GOT3 (cell line): Measurements from ENCODE around the gene RPTOR.
"Not testable (repeated sequence)": the region's sequence is repeated elsewhere in the genome, so short reads cannot be mapped to it uniquely, and the experiment has no call there.

Source experiments
- DNase-seq: peaks from one replicate; lab custom pipeline; 2025; ENCODE audit warnings: mixed read lengths; lab: John Stamatoyannopoulos, UW

Gene RPTOR

GRCh38 chr17:80861418-80861815 is 316.8 kb downstream of the RPTOR start:
- DNase-seq, result no peak

- DNase-seq, result no peak
Observed at GRCh38 chr17:80861892-80862291, 317.3 kb downstream of the RPTOR start.

GRCh38 chr17:80862481-80862961 is 317.9 kb downstream of the RPTOR start:
- no peak for DNase-seq

GRCh38 chr17:80862978-80863377 is 318.3 kb downstream of the RPTOR start:
- no peak for DNase-seq

- DNase-seq, result no peak
Observed at GRCh38 chr17:80863626-80864025, 319.0 kb downstream of the RPTOR start.

- no peak for DNase-seq
Observed at GRCh38 chr17:80864751-80865150, 320.1 kb downstream of the RPTOR start.

- DNase-seq, result no peak
Observed at GRCh38 chr17:80866050-80866793, 321.6 kb downstream of the RPTOR start.

- no peak for DNase-seq
Observed at GRCh38 chr17:80868022-80868609, 323.5 kb downstream of the RPTOR start.

- DNase-seq, result no peak
Observed at GRCh38 chr17:80869481-80870145, 325.0 kb downstream of the RPTOR start.

- DNase-seq, result no peak
Observed at GRCh38 chr17:80870401-80870800, 325.8 kb downstream of the RPTOR start.

GRCh38 chr17:80871341-80871740 is 326.7 kb downstream of the RPTOR start:
- no peak for DNase-seq

GRCh38 chr17:80872001-80872500 is 327.4 kb downstream of the RPTOR start:
- DNase-seq, result no peak

GRCh38 chr17:80872501-80873306 is 328.1 kb downstream of the RPTOR start:
- DNase-seq, result no peak

- DNase-seq, result no peak
Observed at GRCh38 chr17:80873307-80873951, 328.8 kb downstream of the RPTOR start.

- DNase-seq, result no peak
Observed at GRCh38 chr17:80874866-80875445, 330.3 kb downstream of the RPTOR start.

GRCh38 chr17:80875480-80875995 is 330.9 kb downstream of the RPTOR start:
- not testable (repeated sequence) for DNase-seq

GRCh38 chr17:80876456-80876949 is 331.9 kb downstream of the RPTOR start:
- not testable (repeated sequence) for DNase-seq

- no peak for DNase-seq
Observed at GRCh38 chr17:80876950-80877728, 332.5 kb downstream of the RPTOR start.

GRCh38 chr17:80877729-80878303 is 333.2 kb downstream of the RPTOR start:
- DNase-seq, result no peak
